ENCODE measurements around the gene GSAP. TPM values are rescaled to one million over a fixed set of nuclear protein-coding genes. Genes with fewer than 3 reads are reported as not detected.

The GSAP gene
- total and polyA plus RNA-seq, 2 donors (not counting 3 experiments of a cell fraction or from before 2014, with no cell fraction given), result 2.3 to 5.8 TPM

DNA sequence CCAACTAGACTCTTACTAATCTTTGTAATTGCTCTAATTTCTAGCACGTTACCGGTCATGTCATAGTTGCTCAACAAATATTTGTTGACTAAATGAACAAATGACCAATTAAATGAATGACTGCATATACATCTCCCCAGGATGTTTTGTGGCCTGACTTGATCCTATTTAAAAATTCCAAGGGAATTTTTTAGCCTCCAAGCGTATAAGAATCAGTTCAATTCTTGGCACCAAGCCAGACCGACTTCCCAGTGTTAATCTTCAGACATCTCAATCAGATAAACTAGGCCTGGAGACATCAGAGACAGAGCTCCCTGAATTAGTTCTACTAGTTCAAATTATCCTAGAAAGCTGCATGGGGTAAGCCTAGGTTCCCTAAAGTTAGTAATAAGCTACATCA lies 96.0 kb downstream of the GSAP start:
- H3K4me2 ChIP-seq (ENCODE audit: insufficient read depth, low read length), result no peak overlapping the region
- H3K27ac ChIP-seq (ENCODE audit: insufficient read depth, low read depth, low read length), result no peak overlapping the region
- no peaks in the 10 kb centered on the region for H3K4me1 ChIP-seq (ENCODE audit: control insufficient read depth, extremely low read depth, insufficient read depth, low read length)
- TF ChIP-seq MAX (IDR thresholded peaks at IDR 0.05; ENCODE audit: insufficient read depth, insufficient read length) (no peak), CTCF (IDR thresholded peaks at IDR 0.05; ENCODE audit: extremely low read depth in 1 of 2, insufficient read depth in 1 of 2, low read depth in 1 of 2, low read length in 2 of 2) (no peak), EZH2 (IDR thresholded peaks at IDR 0.05; ENCODE audit: borderline replicate concordance, low read depth, low read length, severe bottlenecking) (no peak), MYC (IDR thresholded peaks at IDR 0.05; ENCODE audit: low read depth, low read length) (no peak), POLR2AphosphoS5 (IDR thresholded peaks at IDR 0.05; ENCODE audit: insufficient read depth, low read depth, low read length) (no peak), JUN (IDR thresholded peaks at IDR 0.05; ENCODE audit: borderline replicate concordance, insufficient read depth, insufficient read length, low read depth) (no peak), FOS (IDR thresholded peaks at IDR 0.05; ENCODE audit: borderline replicate concordance, insufficient read depth, low read length) (no peak), GATA2 (IDR thresholded peaks at IDR 0.05; ENCODE audit: insufficient read depth, insufficient read length, low read depth, low read length) (no peak), POLR2A (IDR thresholded peaks at IDR 0.05; ENCODE audit: low read depth, low read length) (no peak)
- no peaks in the 10 kb centered on the region for H3K9me1 ChIP-seq (replicated peaks; ENCODE audit: control insufficient read depth, extremely low read depth, insufficient read depth, low read length)
- H2AFZ ChIP-seq (ENCODE audit: low read depth, low read length), result no peak overlapping the region
- dilution Hi-C loops (cut with MboI; ENCODE audit: extremely low pct_ligation_motif_present, low sequenced_read_pairs) (no loop called here), intact Hi-C loops (cut with micrococcal nuclease) (no loop called here)
- H4K20me1 ChIP-seq (replicated peaks; ENCODE audit: control insufficient read depth, extremely low read depth, insufficient read depth, low read length), result no peaks in the 10 kb centered on the region
- no TSS peak for BruUV-seq (replicated peaks)
- no peak for DNase-seq (ENCODE audit: low read depth, low spot score)
- no peak for FAIRE-seq
- no peaks in the 10 kb centered on the region for H3K36me3 ChIP-seq (ENCODE audit: control insufficient read depth in 2 of 2, extremely low read depth in 1 of 2, insufficient read depth in 2 of 2, low read length in 2 of 2)
- no peak overlapping the region for H3K4me3 ChIP-seq (replicated peaks in 1 of 3; ENCODE audit: insufficient read depth in 1 of 3, low read depth in 1 of 3, low read length in 3 of 3)
- no peaks in the 10 kb centered on the region for H3K9me3 ChIP-seq (replicated peaks; ENCODE audit: control insufficient read depth, insufficient read depth, low read length)
- H3K79me2 ChIP-seq (ENCODE audit: control insufficient read depth, insufficient read depth, low read length), result no peaks in the 10 kb centered on the region
- ChIA-PET POLR2A (no interaction called here), CTCF (interaction anchor here (1.4 to 3.4 kb wide), 2 partner anchors 9 to 12 kb away, joined by 5 to 16 read pairs; no protein-coding TSS in a partner anchor)
- H3K27me3 ChIP-seq (ENCODE audit: control insufficient read depth in 2 of 2, insufficient read depth in 2 of 2, low read length in 2 of 2), result no peaks in the 10 kb centered on the region
- no peak overlapping the region for H3K9ac ChIP-seq (replicated peaks; ENCODE audit: extremely low read depth, insufficient read depth, low read length)

Data from endothelial cell of umbilical vein (primary cell).